ENCODE results near the gene HAUS5.
"Not testable (repeated sequence)": the region's sequence is repeated elsewhere in the genome, so short reads cannot be mapped to it uniquely, and the experiment has no call there.

The HAUS5 gene

DNA sequence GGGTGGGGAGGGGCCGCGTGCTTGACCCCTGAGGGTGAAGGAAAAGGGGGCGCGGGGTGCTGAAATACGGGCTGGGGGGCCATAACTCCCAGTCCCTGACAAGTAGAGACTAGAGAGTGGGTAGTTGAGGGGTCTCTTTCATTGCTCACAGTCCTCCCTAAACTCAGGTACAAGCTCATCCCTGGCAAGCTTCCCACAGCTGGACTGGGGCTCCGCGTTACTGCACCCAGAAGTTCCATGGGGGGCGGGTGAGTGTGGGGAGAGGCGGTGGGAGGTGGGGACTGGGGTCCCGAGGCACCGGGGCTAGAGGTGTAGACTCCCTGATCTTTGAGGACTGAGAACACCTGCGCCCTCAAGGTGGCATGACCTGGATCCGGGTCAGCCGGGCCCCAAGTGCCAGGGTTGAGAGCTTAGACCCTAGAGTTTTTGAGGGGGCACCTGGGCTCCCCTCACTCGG lies 30.3 kb downstream of the HAUS5 start:
- DNase-seq (ENCODE audit: low read depth in 2 of 2), result no peak

DNA sequence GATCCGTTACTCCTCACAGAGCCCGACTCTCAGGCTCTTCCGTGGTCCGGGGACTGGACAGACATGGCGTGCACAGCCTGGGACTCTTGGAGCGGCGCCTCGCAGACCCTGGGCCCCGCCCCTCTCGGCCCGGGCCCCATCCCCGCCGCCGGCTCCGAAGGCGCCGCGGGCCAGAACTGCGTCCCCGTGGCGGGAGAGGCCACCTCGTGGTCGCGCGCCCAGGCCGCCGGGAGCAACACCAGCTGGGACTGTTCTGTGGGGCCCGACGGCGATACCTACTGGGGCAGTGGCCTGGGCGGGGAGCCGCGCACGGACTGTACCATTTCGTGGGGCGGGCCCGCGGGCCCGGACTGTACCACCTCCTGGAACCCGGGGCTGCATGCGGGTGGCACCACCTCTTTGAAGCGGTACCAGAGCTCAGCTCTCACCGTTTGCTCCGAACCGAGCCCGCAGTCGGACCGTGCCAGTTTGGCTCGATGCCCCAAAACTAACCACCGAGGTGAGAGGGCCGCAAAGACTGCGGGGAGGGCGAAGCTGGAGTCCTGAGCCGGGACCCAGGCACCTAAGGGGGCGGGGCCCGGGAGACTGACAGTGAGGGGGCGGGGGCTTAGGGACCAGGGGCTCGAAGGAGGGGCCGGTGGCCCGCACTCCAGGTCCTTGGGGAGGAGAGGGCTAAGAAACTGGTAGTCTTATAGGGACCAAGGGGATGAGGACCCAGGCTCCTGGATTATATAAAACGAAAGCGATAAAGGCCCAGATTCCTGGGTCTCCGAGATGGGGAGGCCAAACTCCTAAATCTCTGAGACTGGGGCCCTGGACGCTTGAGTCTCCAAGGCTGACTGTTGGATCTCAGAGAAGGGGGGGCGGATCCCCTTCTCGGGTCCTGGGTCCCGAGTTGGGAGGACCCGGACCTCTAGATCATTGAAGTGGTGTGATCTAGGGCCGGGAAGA lies 31.0 kb downstream of the HAUS5 start:
- peak; percentile 58 to 59 for DNase-seq (ENCODE audit: low read depth in 2 of 2)

DNA sequence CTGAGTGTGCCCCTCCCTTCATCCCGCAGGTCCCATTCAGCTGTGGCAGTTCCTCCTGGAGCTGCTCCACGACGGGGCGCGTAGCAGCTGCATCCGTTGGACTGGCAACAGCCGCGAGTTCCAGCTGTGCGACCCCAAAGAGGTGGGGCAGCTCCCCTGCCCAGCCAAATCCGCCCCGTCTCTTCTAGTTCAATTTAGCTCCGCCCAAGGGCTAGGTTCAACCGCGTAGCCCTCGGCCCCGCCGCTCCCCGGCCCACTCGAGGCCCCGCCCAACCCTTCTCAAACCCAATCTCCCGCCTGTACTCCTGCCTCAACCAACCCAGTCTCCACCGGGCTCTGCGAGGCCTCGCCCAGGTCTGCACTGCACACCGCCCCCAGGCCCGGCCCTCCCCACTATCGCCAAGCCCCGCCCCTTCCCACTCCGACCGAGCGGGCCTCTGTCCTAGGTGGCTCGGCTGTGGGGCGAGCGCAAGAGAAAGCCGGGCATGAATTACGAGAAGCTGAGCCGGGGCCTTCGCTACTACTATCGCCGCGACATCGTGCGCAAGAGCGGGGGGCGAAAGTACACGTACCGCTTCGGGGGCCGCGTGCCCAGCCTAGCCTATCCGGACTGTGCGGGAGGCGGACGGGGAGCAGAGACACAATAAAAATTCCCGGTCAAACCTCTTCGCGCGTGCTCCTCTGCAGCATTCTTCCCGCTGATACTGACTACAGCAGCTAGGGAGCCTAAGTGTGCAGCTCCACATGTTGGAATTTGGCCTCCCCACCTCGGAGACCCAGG lies 31.9 kb downstream of the HAUS5 start:
- peak; percentile 84 to 91 for DNase-seq (ENCODE audit: low read depth in 2 of 2)

DNA sequence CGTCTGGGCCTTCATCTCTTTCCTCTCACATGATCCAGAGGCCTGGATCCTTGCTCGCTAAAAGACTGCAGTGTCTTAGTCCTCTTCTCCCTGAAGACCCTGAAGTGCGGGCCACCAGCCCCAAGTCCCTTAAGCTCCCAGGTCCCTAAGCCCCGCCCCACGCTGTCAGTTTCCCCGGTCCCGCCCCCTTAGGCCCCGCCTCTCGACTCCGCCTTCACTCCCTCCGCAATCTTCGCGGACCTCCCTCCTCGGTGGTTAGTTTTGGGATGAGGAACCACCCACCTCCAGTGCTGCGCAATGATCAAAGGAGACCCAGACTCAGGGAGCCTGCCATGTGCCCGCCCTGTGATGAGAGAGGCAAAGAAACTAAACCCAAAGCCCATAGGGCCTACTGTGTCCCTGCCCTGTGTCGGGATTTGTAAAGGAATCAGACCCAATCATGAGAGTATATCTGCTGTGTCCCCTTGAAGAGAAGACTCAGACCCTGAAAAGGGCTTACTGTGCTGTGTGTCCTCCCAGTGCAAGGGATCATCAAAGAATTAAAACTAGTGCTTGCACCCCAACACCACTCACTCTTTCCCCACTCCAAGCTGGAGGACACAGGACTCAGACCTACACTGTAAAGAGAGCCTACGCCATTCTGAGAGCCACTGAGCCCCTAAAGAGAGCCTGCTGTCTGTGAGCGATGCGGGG lies 32.6 kb downstream of the HAUS5 start:
- DNase-seq (ENCODE audit: low read depth in 2 of 2), result peak in 1 of 2 donors; percentile 60

DNA sequence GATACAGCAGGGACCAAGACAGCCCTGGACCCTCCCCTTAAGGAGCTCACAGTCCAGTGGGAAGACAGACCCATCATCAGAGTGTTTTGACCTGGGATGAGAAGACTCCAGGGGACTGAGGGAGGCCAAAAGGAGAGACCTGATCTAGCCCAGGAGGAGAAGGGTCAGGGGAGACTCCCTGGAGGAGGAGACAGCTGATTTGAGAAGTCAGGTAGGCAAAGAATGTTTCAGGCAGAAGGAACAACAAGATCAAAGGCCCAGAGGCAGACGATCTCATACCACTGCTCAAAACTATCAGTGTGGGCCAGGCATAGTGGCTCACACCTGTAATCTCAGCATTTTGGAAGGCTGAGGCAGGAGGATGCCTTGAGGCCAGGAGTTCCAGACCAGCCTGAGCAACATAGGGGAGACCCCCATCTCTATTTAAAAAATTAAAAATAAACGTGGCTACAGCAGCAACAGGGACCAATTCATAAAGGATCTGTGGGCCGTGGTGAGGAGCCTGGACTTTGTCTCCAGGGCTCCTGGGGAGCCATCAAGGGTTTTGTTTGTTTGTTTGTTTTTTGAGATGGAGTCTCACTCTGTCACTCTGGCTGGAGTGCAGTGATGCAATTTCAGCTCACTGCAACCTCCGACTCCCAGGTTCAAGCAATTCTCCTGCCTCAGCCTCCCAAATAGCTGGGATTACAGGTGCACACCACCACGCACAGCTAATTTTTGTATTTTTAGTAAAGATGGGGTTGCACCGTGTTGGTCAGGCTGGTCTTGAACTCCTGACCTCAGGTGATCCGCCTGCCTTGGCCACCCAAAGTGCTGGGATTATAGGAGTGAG lies 33.4 kb downstream of the HAUS5 start:
- DNase-seq (ENCODE audit: low read depth in 2 of 2), result no peak

DNA sequence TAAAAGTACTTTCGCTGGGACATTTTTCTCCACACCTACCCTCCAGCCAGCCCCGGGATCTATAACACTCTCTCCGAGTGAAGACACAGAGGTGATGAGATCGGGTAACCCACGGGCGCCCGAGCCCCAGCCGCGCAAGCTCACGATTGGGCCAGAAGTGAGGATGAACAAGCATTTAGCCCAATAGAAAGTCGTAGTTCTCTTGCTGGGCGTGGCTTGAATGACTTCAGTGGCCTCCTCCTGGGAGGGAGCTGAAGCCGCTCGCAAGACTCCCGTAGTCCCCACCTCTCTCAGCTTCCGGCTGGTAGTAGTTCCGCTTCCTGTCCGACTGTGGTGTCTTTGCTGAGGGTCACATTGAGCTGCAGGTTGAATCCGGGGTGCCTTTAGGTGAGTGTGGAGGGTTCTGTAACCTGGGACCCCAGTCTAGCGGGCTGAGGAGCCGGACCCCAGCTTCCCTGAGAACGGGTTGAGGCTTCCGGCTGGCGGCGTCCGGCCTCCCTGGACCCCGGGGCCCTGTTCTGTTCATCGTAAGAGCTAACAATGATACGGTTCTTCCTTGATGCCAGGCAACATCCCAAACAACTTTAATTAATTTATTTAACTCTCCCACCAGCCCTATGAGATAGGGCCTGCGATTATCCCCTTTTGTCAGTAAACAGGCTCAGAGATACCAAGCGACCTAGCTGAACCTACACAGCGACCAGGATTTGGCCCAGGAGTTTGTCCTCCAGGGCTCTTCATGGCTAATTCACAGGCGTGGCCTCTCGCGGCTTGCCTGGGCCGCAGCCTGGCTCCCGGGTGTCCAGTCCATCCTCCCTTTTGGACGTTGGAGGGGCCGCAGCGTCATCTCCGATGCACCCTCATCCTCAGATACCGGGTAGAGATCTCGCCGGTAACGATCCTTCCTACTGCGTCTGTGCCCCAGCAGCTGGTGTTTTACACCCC lies 35.8 kb downstream of the HAUS5 start, which contains the start of gene COX6B1:
COX6B1 (plus strand) TSS at position 307 of the 945 bp plus-strand sequence. CDS start 2,921 bp downstream, outside the sequence.
- peak; percentile 80 to 84 for DNase-seq (ENCODE audit: low read depth in 2 of 2)

DNA sequence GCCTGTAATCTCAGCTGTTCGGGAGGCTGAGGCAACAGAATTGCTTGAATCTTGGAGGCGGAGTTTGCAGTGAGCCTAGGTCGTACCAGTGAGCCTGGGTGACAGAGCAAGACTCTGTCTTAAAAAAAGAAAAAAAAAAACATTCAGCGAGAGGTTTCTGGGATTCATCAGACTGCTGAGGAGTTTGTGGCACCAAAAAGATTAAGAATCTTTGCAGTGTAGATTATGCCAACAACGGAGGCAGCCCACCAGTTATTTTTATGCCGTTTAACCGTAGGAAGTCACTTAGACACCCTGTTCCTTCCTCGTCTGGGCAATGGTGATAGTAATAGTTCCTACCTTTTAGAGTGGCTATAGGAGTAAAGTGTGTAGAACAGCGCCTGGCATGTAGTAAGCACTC lies 38.0 kb downstream of the HAUS5 start:
- no peak for DNase-seq (ENCODE audit: low read depth in 2 of 2)

DNA sequence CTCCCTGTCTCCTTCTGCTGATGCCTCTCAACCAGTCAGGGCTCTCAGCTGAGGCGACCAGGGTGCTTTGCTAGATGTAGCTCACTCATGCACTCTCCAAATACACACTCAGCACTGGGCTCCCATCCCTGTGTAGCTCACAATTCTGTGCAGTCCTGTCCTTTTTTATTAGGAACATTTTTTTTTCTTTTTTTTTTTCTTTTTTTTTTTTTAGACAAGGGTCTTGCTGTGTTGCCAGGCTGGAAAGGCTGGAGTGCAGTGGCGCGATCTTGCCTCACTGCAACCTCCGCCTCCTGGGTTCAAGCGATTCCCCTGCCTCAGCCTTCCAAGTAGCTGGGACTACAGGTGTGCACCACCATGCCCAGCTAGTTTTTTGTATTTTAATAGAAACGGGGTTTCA lies 42.3 kb downstream of the HAUS5 start:
- DNase-seq (ENCODE audit: low read depth in 2 of 2), result not testable (repeated sequence)

DNA sequence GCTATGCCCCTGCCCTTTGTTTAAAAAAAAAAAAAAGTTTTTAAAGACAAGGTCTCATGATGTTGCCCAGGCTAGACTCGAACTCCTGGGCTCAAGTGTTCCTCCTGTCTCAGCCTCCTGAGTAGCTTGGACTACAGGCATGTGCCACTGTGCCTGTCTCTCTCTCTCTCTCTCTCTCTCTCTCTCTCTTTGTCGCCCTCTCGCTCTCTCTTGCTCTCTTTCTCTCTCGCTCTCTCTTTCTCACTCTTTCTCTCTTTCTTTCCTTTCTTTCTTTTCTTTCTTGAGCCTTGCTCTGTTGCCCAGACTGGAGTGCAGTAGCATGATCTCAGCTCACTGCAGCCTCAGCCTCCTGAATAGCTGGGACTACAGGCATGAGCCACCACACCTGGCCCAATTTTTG lies 43.1 kb downstream of the HAUS5 start:
- DNase-seq (ENCODE audit: low read depth in 2 of 2), result no peak

DNA sequence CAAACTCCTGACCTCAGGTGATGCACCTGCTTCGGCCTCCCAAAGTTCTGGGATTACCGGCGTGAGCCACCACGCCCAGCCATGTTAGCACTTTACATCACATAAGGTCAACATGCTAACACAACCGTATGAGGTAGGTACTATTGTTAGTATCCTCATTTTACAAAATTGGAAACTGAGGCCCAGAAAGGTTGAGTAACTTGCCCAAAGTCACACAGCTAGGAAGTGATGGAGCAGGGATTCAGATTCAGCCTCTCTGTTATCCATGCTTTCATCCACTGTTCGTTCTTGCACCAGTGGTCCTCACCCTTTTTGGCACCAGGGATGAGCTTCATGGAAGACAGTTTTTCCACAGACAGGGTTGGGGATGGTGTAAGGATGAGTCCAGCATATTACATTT lies 44.2 kb downstream of the HAUS5 start:
- no peak for DNase-seq (ENCODE audit: low read depth in 2 of 2)

DNA sequence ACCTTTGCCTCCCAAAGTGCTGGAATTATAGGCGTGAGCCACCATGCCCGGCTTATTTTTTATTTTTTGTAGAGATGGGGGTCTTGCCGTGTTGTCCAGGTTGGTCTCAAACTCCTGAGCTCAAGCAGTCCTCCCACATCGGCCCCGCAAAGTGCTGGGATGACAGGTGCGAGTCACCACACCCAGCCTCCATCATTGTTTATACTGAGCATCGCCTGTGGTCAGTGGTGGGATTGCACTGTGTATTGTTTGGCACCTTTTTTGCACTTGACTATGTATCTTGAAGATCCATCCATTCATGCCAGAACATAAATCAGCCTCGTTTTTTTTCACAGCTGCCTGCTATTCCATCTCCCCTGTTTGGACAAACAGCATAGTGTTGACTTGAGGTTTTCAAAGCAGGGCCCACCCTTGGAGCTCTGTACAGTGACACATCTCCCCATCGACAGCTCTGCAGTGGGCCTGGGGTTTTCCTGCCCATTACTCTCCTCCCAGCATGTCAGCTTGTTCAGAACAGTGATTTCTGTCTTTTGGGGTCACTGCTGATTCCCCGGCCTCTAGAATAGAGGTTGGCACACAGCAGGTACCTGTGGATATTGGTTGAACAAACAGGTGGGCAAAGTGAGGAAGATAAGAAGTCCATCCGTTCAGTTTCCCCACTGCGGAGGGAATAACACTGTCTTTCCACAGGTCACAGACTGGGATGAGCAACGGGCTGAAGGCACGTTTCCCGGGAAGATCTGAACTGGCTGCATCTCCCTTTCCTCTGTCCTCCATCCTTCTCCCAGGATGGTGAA lies 45.6 kb downstream of the HAUS5 start:
- DNase-seq (ENCODE audit: low read depth in 2 of 2), result no peak

DNA sequence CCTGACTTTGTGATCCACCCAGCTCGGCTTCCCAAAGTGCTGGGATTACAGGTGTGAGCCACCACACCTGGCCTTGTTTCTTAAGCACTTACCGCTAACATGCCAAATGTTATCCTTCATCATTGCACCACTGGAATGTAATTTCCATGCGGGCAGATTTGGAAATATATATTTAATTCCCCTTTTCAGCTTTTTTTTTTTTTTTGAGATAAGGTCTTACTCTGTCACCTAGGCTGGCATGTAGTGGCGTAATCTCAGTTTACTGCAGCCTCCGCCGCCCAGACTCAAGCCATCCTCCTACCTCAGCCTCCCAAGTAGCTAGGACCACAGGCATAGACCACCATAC lies 49.4 kb downstream of the HAUS5 start:
- no peak for DNase-seq (ENCODE audit: low read depth in 2 of 2)

DNA sequence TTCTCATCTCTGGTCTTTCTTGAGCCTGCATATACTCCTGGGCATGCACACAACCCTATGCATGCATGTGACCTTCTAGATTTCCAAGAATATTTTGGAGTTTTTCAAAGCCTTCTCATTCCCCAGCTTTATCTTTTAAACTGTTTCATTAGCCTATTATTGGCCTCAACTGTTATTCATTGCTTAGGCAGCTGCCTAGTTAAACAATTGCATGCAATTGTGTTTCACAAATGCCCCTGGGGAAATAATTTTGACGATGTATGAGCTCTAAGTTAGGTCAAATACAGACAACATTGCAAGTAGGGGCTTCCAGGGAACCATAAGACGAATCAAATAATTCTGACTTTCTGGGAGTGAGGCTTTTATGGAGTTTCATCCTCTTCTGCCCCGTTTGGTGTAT lies 51.4 kb downstream of the HAUS5 start:
- DNase-seq (ENCODE audit: low read depth in 2 of 2), result no peak

DNA sequence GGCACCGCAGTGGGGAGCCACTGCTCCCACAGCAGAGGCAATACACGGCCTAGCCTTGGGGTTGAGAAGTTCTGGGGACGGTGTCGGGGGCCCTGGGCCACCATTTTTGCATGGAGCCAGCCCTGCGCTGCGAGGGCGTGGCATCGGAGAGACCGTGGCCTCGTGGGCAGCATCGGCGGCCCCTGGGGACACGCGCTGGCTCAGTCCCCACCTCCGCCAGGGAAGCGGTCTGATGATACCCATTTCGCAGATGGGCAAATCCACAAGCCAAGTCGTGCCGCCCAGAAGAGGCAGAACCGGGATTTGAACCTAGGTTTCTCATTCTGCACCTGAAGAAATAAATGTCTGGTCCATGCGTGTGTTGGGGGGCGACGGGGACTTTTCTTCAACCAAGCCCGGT lies 52.6 kb downstream of the HAUS5 start:
- no peak for DNase-seq (ENCODE audit: low read depth in 2 of 2)

DNA sequence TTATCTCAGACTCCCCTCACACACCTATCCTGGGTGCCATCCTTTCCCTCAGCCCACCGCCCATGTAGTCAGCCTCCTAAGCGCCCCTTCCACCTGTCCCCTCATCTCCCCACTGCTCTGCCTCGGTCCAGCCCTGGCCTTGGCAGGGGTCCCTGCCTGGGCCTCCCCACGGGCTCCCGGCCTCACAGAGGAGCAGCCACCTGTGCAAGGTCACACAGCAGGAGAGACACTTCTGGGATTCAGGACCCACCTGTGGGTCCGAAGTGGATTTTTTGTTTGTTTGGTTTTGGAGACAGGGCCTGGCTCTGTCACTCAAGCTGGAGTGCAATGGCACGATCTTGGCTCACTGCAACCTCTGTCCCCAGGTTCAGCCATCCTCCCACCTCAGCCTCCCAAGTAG lies 53.1 kb downstream of the HAUS5 start:
- DNase-seq (ENCODE audit: low read depth in 2 of 2), result no peak

DNA sequence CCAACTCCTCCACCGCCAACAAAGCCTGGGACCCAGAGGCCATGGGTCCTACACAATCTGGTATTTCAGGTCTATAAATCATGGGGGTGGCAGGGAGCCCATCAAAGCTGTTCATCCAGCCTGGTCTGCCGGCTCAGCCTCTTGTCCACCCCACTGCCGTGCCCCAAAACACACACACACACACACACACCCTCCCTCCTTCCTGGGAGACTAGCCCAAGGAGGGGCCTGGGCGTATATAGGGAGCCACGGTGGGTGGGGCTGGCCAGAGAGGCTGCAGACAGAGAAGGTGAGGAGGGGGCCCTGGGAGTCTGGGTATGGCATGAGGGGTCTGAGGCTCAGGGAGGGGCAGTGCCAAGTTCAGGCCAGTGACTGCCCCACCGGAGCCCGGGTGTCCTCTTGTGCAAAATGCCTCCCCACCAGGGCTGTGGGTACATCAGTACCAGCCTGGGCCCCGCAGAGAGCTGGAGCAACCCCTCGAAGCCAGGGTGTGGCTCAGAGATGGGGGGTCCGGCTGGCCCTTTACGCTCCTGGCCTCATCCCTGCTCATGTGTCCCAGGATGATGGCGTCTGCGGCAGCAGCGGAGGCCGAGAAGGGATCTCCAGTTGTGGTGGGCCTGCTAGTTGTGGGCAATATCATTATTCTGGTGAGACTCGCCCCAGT lies 53.8 kb downstream of the HAUS5 start, which contains the start of gene UPK1A:
UPK1A (plus strand) TSS at position 267 of the 663 bp plus-strand sequence; CDS start at position 563, 296 bp downstream.
- no peak for DNase-seq (ENCODE audit: low read depth in 2 of 2)

DNA sequence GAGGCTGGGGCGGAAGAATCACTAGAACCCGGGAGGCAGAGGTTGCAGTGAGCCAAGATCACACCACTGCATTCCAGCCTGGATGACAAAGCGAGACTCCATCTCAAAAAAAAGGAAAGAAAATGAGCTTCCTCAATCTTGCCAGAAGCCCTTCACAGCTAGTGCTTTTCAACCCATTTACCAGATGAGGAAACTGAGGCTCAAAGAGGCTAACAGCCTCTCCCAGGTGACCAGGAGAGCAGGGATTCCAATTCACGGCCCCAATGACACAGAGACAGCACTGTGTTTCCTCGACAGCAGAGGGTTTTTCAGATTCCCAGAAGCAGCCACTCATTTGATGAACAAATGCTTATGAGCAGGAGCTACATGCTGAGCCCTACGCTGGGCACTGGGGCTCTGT lies 57.0 kb downstream of the HAUS5 start:
- no peak for DNase-seq (ENCODE audit: low read depth in 2 of 2)

DNA sequence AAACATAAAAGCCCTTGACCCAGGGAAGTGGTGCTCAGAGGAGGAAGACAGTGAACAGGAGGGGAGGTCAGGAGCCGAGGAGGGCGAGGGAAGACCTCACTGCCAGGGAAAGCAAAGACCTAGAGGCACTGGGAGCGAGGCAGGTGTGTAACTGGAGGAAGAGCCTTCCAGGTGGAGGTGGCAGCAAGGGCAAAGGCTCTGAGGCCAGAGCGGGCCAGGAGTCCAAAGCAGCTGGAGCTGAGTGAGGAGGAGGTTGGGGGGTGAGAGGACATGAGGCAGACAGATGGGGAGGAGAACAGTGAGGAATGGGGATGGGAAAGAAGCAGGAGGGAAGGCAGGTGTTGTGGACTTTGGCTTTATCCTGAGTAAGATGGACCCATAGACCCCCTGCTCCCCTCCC lies 57.4 kb downstream of the HAUS5 start:
- DNase-seq (ENCODE audit: low read depth in 2 of 2), result no peak

DNA sequence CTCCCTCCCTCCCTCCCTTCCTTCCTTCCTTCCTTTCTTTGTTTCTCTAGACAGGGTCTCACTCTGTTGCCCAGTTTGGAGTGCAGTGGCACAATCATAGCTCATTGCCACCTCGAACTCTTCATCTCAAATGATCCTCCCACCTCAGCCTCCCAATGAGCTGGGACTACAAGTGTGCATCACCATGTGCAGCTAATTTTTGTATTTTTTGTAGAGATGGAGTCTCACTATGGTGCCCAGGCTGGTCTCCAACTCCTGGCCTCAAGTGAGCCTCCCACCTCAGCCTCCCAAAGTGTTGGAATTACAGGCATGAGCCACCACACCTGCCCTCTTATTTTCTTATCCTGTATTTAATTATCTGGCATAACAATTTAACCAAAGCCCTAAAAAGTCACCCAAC lies 58.2 kb downstream of the HAUS5 start:
- no peak for DNase-seq (ENCODE audit: low read depth in 2 of 2)
